Measurements from ENCODE around the gene CTSZ. TPM values are rescaled to one million over a fixed set of nuclear protein-coding genes. Genes with fewer than 3 reads are reported as not detected.

CTSZ gene
- total RNA-seq, 1 donor from 2014 or later, result 131 TPM

- intact Hi-C loops (cut with micrococcal nuclease), result loop anchor here (10.0 kb wide), 1 partner anchor 51 kb away; no protein-coding TSS in a partner anchor
- H3K27me3 ChIP-seq (ENCODE audit: low read depth), result no peaks in the 10 kb centered on the region
- DNase-seq, result no peak
Measured at GRCh38 chr20:58976061-58976730, 30.9 kb downstream of the CTSZ start.

DNA sequence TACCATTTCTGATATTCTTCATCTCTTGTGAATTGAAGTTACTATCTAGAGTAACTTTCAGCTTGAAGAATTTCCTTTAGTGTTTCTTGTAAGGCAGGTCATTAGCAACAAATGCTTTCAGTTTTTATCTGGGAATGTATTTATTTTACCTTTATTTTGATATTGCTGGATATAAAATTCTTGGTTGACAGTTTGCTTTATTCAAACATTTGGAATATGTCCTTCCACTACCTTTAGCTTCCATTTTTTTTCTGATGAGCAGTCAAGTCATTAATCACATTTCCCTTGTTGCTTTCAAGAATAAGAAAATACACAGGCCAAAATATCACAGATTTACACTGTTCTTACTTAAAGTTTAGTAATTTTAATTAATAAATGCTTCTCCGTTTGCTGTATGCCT lies 31.7 kb downstream of the CTSZ start:
- no peaks in the 10 kb centered on the region for H3K27me3 ChIP-seq (ENCODE audit: low read depth)
- H3K27ac ChIP-seq (replicated peaks), result no peak overlapping the region
- intact Hi-C loops (cut with micrococcal nuclease), result loop anchor here (10.0 kb wide), 1 partner anchor 51 kb away; no protein-coding TSS in a partner anchor
- H3K4me1 ChIP-seq, result peaks cover under 1% of the 10 kb centered on the region
- H3K4me3 ChIP-seq, result no peak overlapping the region
- H3K9me3 ChIP-seq (replicated peaks), result peaks cover 29% of the 10 kb centered on the region
- DNase-seq, result no peak
- TF ChIP-seq, protein P1, sequence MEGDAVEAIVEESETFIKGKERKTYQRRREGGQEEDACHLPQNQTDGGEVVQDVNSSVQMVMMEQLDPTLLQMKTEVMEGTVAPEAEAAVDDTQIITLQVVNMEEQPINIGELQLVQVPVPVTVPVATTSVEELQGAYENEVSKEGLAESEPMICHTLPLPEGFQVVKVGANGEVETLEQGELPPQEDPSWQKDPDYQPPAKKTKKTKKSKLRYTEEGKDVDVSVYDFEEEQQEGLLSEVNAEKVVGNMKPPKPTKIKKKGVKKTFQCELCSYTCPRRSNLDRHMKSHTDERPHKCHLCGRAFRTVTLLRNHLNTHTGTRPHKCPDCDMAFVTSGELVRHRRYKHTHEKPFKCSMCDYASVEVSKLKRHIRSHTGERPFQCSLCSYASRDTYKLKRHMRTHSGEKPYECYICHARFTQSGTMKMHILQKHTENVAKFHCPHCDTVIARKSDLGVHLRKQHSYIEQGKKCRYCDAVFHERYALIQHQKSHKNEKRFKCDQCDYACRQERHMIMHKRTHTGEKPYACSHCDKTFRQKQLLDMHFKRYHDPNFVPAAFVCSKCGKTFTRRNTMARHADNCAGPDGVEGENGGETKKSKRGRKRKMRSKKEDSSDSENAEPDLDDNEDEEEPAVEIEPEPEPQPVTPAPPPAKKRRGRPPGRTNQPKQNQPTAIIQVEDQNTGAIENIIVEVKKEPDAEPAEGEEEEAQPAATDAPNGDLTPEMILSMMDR (IDR thresholded peaks at IDR 0.05; ENCODE audit: borderline replicate concordance), result no peak
- no peaks in the 10 kb centered on the region for H3K36me3 ChIP-seq

More at GRCh38 chr20:58976061-58976730, 30.9 kb downstream of the CTSZ start:
- TF ChIP-seq, protein P1 (IDR thresholded peaks at IDR 0.05; ENCODE audit: borderline replicate concordance), result no peak
- no peak overlapping the region for H3K27ac ChIP-seq (replicated peaks)
- H3K4me1 ChIP-seq, result peaks cover 6% of the 10 kb centered on the region
- H3K9me3 ChIP-seq (replicated peaks), result peaks cover 29% of the 10 kb centered on the region
- no peaks in the 10 kb centered on the region for H3K36me3 ChIP-seq
- H3K4me3 ChIP-seq, result no peak overlapping the region

DNA sequence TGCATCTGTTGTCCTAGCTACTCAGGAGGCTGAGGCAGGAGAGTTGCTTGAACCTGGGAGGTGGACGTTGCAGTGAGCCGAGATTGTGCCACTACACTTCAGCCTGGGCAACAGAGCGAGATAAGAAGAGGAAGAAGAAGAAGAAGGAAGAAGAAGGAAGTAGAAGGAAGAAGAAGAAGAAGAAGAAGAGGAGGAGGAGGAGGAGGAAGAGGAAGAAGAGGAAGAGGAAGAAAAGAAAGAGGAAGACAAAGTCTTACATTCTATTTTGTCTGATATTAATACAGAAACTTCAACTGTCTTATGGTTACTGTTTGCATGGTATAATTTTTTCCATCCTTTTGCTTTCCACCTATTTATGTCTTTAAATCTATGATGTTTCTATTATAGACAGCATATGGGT lies 33.2 kb downstream of the CTSZ start:
- TF ChIP-seq, protein P1 (IDR thresholded peaks at IDR 0.05; ENCODE audit: borderline replicate concordance), result no peak
- H3K27me3 ChIP-seq (ENCODE audit: low read depth), result no peaks in the 10 kb centered on the region
- intact Hi-C loops (cut with micrococcal nuclease), result loop anchor here (10.0 kb wide), 1 partner anchor 49 kb away; no protein-coding TSS in a partner anchor
- peaks cover 37% of the 10 kb centered on the region for H3K9me3 ChIP-seq (replicated peaks)
- H3K36me3 ChIP-seq, result no peaks in the 10 kb centered on the region
- H3K27ac ChIP-seq (replicated peaks), result no peak overlapping the region
- no peak overlapping the region for H3K4me3 ChIP-seq
- DNase-seq, result no peak
- no peaks in the 10 kb centered on the region for H3K4me1 ChIP-seq

GRCh38 chr20:58973179-58973578 lies 33.9 kb downstream of the CTSZ start:
- intact Hi-C loops (cut with micrococcal nuclease), result loop anchor here (10.0 kb wide), 1 partner anchor 48 kb away; no protein-coding TSS in a partner anchor
- Histone ChIP-seq H3K4me3 (no peak overlapping the region), H3K9me3 (replicated peaks) (peaks cover 37% of the 10 kb centered on the region), H3K4me1 (no peaks in the 10 kb centered on the region), H3K27me3 (ENCODE audit: low read depth) (no peaks in the 10 kb centered on the region), H3K36me3 (no peaks in the 10 kb centered on the region), H3K27ac (replicated peaks) (no peak overlapping the region)
- no peak for DNase-seq
- TF ChIP-seq, protein P1 (IDR thresholded peaks at IDR 0.05; ENCODE audit: borderline replicate concordance), result no peak

DNA sequence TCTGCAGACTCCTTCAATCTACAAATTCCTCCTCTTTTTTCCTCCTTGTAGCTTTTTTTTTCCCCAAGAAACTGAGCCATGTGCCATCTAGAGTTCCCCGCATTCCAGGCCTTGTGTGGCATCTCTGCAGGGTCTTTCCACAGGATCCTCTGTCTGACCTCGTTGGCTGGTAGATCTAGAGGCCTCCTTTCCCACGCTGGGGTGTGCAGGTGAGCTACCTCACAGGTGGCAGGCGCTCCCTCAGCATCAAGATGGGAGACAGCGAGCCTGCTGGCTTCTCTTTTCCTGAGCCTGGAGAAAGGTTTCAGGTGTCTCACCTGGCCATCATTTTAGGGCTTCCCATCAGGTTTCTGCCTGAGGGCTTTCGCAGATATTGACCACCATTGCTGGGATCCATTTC lies 35.6 kb downstream of the CTSZ start:
- intact Hi-C loops (cut with micrococcal nuclease), result loop anchor here (10.0 kb wide), 1 partner anchor 47 kb away; no protein-coding TSS in a partner anchor
- Histone ChIP-seq H3K36me3 (no peaks in the 10 kb centered on the region), H3K4me3 (no peak overlapping the region), H3K27me3 (ENCODE audit: low read depth) (no peaks in the 10 kb centered on the region), H3K4me1 (no peaks in the 10 kb centered on the region), H3K9me3 (replicated peaks) (peaks cover 32% of the 10 kb centered on the region), H3K27ac (replicated peaks) (no peak overlapping the region)
- TF ChIP-seq, protein P1 (IDR thresholded peaks at IDR 0.05; ENCODE audit: borderline replicate concordance), result no peak
- no peak for DNase-seq

Measured in left ventricle myocardium inferior (tissue), 1 donor.